NCI-H526 (cell line): ENCODE data around the gene SMARCB1.

Experiments used
- DNase-seq, 2 experiments: peaks; one replicate each; lab custom pipeline; 2025; lab: John Stamatoyannopoulos, UW

The SMARCB1 gene

DNA sequence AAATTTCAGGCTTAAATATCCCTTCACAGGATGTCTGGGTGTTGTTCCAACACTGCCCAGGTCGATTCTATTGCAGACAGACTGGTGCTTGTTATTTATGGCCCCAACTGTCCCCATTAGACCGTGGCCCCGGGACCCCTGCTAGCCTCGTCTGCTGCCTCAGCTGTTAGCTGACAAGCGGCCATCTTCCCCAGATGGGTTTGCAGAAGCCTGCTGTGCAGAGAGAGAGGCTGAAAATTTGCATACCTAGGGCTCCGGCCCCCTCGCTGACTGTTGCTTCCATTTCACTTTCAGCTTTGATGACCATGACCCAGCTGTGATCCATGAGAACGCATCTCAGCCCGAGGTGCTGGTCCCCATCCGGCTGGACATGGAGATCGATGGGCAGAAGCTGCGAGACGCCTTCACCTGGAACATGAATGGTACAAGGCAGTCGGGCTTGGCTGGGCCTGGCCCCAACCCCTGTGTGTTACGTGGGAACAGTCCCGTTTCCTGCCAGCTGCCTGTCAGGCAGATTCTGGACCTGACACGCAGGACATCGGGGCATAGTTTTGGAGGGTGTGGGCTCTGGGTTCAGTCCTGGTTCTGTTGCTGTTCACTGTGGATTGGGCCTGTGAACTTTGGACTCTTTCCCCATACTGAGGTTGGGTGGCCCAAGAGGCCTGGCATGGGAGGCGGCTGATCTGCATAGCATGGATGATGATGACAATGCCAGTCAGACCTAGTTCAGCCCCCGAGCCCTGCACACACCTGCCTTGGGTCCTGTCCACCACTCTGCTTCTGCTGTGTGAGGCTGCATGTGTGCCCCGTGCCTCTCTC is 16.4 kb downstream of the SMARCB1 start:
- DNase-seq: peak; percentile 9 to 57

DNA sequence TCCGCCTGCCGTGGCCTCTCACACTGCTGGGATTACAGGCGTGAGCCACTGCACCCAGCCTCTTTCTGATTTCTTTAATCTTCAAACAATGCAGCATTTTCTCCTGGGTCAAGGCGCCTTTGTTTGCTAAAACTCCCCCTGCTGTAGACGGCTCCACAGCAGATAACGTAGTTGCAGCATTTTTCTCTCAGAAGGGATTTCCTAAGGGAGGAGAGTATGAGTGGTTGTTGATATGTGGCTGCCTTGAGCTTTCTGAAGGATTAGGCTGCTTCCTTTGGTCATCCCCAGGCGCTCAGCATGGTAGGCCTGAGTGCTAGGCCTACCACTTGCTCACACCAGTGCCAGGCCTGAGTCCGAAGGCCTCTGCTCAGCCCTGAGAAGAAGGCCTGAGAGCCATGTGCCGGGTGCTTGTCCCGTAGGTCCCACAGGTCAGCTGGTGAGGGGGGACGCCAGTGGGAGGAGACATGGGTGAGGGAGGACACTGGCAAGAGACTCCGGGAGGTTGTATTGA is 18.1 kb downstream of the SMARCB1 start:
- no peak for DNase-seq

GRCh38 chr22:23806837-23807236 is 20.1 kb downstream of the SMARCB1 start:
- no peak for DNase-seq

- no peak for DNase-seq
Observed at GRCh38 chr22:23812378-23812777, 25.6 kb downstream of the SMARCB1 start.

DNA sequence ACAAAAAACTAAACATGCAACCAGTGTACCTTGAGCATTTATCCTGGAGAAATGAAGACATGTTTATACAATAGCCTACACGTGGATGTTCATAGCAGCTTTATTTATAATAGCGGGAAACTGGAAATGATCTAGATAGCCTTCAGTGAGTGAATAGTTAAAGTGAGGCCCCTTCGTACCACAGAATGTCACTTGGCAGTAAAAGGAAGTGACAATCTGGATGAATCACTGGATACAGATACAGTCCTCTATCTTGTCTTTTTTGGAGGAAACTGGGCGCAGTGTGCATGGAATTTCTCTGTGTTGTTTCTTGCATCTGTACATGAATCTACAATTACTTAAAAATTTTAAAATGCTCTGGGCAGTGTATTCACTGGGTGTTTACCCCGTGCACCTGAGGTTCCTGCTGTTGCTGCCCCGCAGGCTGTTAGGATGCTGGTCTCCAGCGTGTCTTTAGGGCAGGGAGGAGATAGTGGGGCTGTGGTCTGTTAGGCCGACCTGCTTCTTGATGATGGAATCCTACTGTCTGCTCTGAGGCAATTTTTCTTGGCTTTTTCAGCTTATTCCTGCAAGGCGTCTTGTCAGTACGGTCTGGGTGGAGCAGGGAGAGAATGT is 28.9 kb downstream of the SMARCB1 start:
- DNase-seq: no peak

- no peak for DNase-seq
Observed at GRCh38 chr22:23816156-23816976, 29.6 kb downstream of the SMARCB1 start.

- no peak for DNase-seq
Observed at GRCh38 chr22:23817146-23817545, 30.4 kb downstream of the SMARCB1 start.

GRCh38 chr22:23818541-23818940 is 31.8 kb downstream of the SMARCB1 start:
- no peak for DNase-seq

- no peak for DNase-seq
Observed at GRCh38 chr22:23820748-23821211, 34.0 kb downstream of the SMARCB1 start.

DNA sequence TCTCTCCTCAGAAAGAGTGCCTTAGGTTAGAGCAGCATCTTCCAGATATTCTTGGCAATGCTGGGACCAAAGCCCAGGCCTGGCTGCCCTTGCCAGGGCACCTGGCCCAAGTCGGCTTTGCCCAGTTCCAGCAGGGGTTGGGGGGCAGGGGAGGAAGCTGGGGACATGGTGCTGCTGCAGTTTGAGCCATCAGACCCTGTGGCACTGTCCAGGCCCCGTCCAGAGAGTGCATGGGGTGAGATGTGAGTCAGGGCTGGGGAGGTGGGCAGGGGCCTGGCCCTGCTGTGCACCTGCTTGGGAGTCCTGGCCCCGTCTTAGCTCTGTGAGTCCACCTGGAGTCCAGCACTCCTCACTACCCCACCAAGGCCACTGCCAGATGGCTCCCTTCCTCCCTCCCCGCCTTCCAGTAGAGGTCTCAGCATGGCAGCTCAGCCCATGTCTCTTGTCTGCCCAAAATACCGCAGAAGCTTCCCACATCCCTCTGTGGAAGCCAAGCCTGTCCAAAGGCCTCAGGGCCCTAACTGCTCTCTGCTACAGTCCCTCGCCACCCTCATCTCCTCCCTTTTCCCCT is 35.4 kb downstream of the SMARCB1 start:
- no peak for DNase-seq

DNA sequence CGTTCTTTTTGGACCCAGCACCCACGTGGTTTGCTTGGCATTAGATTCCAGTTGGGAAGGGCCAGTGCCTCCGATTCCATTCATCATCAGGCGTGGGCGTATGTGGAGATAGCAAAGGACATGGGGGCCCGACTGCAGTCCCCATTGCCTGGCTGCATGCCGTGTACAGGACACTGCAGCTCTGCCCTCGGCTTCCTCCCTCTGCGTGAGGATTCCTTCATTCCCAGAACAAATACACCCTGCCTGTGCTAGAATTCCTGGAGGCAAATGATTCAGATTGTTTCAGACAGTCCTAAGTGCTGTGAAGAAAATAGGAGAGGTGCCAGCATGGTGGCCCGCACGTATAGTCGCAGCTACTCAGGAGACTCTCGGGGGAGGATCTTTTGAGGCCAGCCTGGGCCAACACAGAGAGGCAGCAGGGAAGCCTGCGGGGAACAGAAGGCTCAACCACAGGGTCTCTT is 36.6 kb downstream of the SMARCB1 start:
- DNase-seq: no peak

DNA sequence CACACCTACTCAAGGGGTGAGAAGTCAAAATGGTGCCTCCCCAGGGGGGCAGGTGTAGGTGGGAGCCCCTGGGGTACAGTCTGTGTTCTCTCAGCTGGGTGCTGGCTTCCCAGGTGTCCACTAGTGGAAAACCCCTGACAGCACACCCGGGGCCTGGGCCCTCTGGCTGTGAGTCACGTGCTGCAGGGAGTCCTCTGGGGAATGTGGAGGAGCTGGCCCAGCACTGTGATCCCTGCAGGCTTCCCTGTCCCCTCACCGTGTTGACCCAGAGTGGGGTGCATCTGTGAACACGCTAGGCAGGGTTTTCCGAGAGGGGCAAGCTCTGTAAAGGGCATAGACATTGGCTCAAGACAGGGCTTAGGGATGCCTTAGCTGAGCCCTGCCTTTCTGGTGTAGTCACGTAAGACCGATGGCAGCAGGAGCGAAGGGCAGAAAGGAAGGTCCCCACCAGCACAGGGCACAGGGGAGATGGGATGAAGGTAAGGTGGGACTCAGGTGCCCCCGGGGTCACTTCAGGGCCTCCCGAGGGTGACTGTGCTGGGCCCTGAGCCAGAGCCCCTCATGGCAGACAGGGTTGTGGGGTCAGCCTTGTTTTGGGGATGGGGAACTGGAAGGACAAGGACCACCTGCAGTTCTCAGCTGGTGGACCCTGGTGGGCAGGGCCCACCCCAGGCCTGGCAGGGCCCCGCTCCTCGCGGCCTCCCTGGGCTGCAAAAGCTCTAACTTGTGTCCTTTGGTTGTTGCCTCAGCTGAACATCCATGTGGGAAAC is 37.9 kb downstream of the SMARCB1 start:
- DNase-seq: no peak

GRCh38 chr22:23825246-23825905 is 38.6 kb downstream of the SMARCB1 start:
- DNase-seq: no peak

GRCh38 chr22:23826510-23827350 is 40.0 kb downstream of the SMARCB1 start:
- DNase-seq: no peak

- DNase-seq: no peak
Observed at GRCh38 chr22:23827351-23827995, 40.7 kb downstream of the SMARCB1 start.

DNA sequence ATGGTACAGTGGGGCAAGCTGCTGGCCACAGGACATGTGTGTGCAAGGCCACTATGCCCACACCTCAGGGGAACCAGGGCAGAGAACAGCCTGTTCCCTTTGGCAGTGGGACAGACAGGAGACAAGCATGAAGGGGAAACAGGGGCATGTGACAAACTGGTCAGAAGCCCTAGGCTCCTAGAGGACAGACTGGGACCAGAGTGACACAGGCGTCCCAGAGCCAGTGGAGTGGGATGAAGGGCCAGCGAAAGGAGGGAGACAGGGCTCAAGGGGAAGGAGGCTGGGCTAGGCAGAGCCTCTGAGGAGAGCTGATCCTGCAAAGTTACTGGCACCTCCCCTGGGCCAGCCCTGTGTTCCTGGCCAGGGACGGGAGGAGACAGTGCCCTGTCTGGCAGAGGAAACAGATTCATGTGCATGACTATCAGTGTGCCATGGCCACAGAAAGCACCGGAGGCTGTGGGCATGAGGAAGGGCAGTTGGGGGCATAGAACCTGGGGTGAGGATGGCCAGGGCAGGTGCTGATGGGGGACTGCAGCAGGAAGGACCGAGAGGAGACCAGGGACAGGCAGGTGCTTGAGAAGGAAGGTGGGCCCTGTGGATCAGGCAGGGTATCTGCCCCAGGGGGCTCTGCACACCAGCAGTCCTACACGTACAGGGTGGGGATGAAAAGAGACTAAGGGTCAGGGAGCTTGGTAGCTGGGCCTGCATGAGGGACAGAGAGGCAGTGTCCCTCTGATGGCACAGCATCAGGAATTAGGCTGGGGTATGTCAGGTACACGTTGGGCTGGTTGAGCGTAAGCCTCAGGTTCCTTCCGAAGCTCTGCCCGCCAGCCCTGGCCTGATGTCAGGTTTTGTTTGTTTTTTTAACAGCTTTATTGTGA is 42.3 kb downstream of the SMARCB1 start:
- DNase-seq: no peak

DNA sequence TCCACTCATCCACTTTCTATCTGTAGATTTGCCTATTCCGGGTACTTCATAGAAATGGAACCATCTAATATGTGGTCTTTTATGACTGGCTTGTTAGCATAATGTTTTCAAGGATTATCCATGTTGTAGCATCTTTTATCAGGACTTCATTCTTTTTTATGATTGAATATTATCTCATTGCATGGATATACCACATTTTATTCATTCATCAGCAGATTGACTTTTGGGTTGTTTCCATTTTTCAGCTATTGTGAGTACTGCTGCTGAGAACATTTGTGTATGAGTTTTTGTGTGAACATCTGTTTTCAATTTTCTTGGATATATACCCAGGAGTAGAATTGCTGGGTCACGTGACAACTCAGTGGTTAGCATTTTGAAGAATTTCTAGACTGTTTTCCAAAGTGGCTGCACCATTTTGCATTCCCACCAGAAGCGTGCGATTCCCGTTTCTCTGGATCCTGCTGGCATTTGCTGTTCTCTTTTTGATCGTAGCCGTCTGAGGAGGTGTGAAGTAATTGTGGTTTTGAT is 43.1 kb downstream of the SMARCB1 start:
- DNase-seq: no peak

GRCh38 chr22:23831261-23831660 is 44.5 kb downstream of the SMARCB1 start:
- no peak for DNase-seq
